ENCODE results near the gene CNIH1.

- TF ChIP-seq CTCF (IDR thresholded peaks at IDR 0.05) (no peak), EP300 (IDR thresholded peaks at IDR 0.05; ENCODE audit: low read depth) (no peak)
Measured at GRCh38 chr14:54471641-54472040, 30.5 kb upstream of the CNIH1 start.

Measured in transverse colon (tissue), 3 donors.